ENCODE results near the gene SERPINA3. TPM values are rescaled to one million over a fixed set of nuclear protein-coding genes. Genes with fewer than 3 reads are reported as not detected.

Gene SERPINA3
- total RNA-seq, 1 donor from 2014 or later, result 24.5 TPM

Other genes starting within 250 kb of the SERPINA3 start
- not detected for gene SERPINA2, start 245.7 kb upstream of the SERPINA3 start, total RNA-seq
- 6.0 TPM for gene SERPINA1, start 223.8 kb upstream of the SERPINA3 start, total RNA-seq
- not detected for gene SERPINA11, start 159.6 kb upstream of the SERPINA3 start, total RNA-seq
- gene SERPINA9, start 136.2 kb upstream of the SERPINA3 start, total RNA-seq, result not detected
- not detected for gene SERPINA12, start 102.9 kb upstream of the SERPINA3 start, total RNA-seq
- not detected for gene SERPINA4, start 50.9 kb upstream of the SERPINA3 start, total RNA-seq
- 1.2 TPM for gene SERPINA5, start 31.0 kb upstream of the SERPINA3 start, total RNA-seq
- gene GSC, start 157.7 kb downstream of the SERPINA3 start, total RNA-seq, result 0.43 TPM